IPS-15b (cell line): Measurements from ENCODE around the gene CYP1A1.

ENCODE experiments used
- H3K27me3 ChIP-seq: one replicate; pipeline ENCODE4 v1.6.1; 2013; ENCODE audit warnings: low read length; ENCODE audit not compliant: control insufficient read depth, insufficient read depth
- H3K36me3 ChIP-seq: one replicate; pipeline ENCODE4 v1.6.1; 2013; ENCODE audit warnings: low read length; ENCODE audit not compliant: control insufficient read depth, insufficient read depth
- H3K4me1 ChIP-seq: one replicate; pipeline ENCODE4 v1.6.1; 2013; ENCODE audit warnings: mild to moderate bottlenecking, low read length; ENCODE audit not compliant: control insufficient read depth, insufficient read depth
- H3K4me3 ChIP-seq: one replicate; pipeline ENCODE4 v1.5.1; 2013; ENCODE audit warnings: low read depth, low read length
- H3K9ac ChIP-seq: one replicate; pipeline ENCODE4 v1.6.1; 2013; ENCODE audit warnings: low read depth, mild to moderate bottlenecking, low read length
- H3K9me3 ChIP-seq: one replicate; pipeline ENCODE4 v1.6.1; 2013; ENCODE audit warnings: mild to moderate bottlenecking, low read length; ENCODE audit not compliant: control insufficient read depth, insufficient read depth

Gene CYP1A1

GRCh38 chr15:74725225-74725774 lies at the start of gene CYP1A1:
Gene CYP1A1 (minus strand): TSS chr15:74725528. CDS start chr15:74723097, 2,431 bp downstream.
- H3K9me3 ChIP-seq = no peaks in the 10 kb centered on the region
- H3K36me3 ChIP-seq = no peaks in the 10 kb centered on the region
- peak within 1 kb of the TSS; percentile 79 for H3K9ac ChIP-seq
- H3K4me1 ChIP-seq = peaks cover 8% of the 10 kb centered on the region
- peak within 1 kb of the TSS; percentile 73 for H3K4me3 ChIP-seq
- H3K27me3 ChIP-seq = peaks cover 12% of the 10 kb centered on the region

GRCh38 chr15:74773731-74774252 lies 48.5 kb upstream of the CYP1A1 start:
- Histone ChIP-seq H3K36me3 (no peaks in the 10 kb centered on the region), H3K4me3 (no peak overlapping the region), H3K4me1 (peaks cover 12% of the 10 kb centered on the region), H3K9me3 (no peaks in the 10 kb centered on the region), H3K9ac (no peak overlapping the region), H3K27me3 (peaks cover 24% of the 10 kb centered on the region)

GRCh38 chr15:74773329-74773728 lies 48.0 kb upstream of the CYP1A1 start:
- no peaks in the 10 kb centered on the region for H3K36me3 ChIP-seq
- H3K9ac ChIP-seq = no peak overlapping the region
- H3K27me3 ChIP-seq = peaks cover 24% of the 10 kb centered on the region
- no peak overlapping the region for H3K4me3 ChIP-seq
- H3K9me3 ChIP-seq = no peaks in the 10 kb centered on the region
- H3K4me1 ChIP-seq = peaks cover 12% of the 10 kb centered on the region

- H3K9me3 ChIP-seq = no peaks in the 10 kb centered on the region
- H3K9ac ChIP-seq = no peak overlapping the region
- no peaks in the 10 kb centered on the region for H3K36me3 ChIP-seq
- H3K27me3 ChIP-seq = peaks cover 18% of the 10 kb centered on the region
- no peak overlapping the region for H3K4me3 ChIP-seq
- peaks cover 12% of the 10 kb centered on the region for H3K4me1 ChIP-seq
Observed at GRCh38 chr15:74770211-74770903, 45.0 kb upstream of the CYP1A1 start.

- H3K4me3 ChIP-seq = no peak overlapping the region
- no peaks in the 10 kb centered on the region for H3K9me3 ChIP-seq
- H3K27me3 ChIP-seq = peaks cover 12% of the 10 kb centered on the region
- peaks cover 12% of the 10 kb centered on the region for H3K4me1 ChIP-seq
- H3K9ac ChIP-seq = no peak overlapping the region
- H3K36me3 ChIP-seq = no peaks in the 10 kb centered on the region
Observed at GRCh38 chr15:74769463-74770025, 44.2 kb upstream of the CYP1A1 start.

- H3K9me3 ChIP-seq = no peaks in the 10 kb centered on the region
- H3K4me1 ChIP-seq = peaks cover 12% of the 10 kb centered on the region
- no peaks in the 10 kb centered on the region for H3K36me3 ChIP-seq
- peaks cover 10% of the 10 kb centered on the region for H3K27me3 ChIP-seq
- no peak overlapping the region for H3K4me3 ChIP-seq
- no peak overlapping the region for H3K9ac ChIP-seq
Observed at GRCh38 chr15:74768771-74769342, 43.5 kb upstream of the CYP1A1 start.

- Histone ChIP-seq H3K27me3 (peaks cover 10% of the 10 kb centered on the region), H3K4me3 (no peak overlapping the region), H3K4me1 (peaks cover 7% of the 10 kb centered on the region), H3K9me3 (no peaks in the 10 kb centered on the region), H3K9ac (no peak overlapping the region), H3K36me3 (no peaks in the 10 kb centered on the region)
Observed at GRCh38 chr15:74768099-74768770, 42.9 kb upstream of the CYP1A1 start.

GRCh38 chr15:74767167-74768098 lies 42.1 kb upstream of the CYP1A1 start:
- Histone ChIP-seq H3K4me1 (peaks cover 4% of the 10 kb centered on the region), H3K9me3 (no peaks in the 10 kb centered on the region), H3K27me3 (peaks cover 10% of the 10 kb centered on the region), H3K4me3 (no peak overlapping the region), H3K36me3 (no peaks in the 10 kb centered on the region), H3K9ac (no peak overlapping the region)

GRCh38 chr15:74763416-74763815 lies 38.1 kb upstream of the CYP1A1 start:
- H3K36me3 ChIP-seq = no peaks in the 10 kb centered on the region
- H3K9ac ChIP-seq = no peak overlapping the region
- no peaks in the 10 kb centered on the region for H3K27me3 ChIP-seq
- no peak overlapping the region for H3K4me3 ChIP-seq
- no peaks in the 10 kb centered on the region for H3K9me3 ChIP-seq
- H3K4me1 ChIP-seq = no peaks in the 10 kb centered on the region

- Histone ChIP-seq H3K9ac (no peak overlapping the region), H3K36me3 (no peaks in the 10 kb centered on the region), H3K9me3 (no peaks in the 10 kb centered on the region), H3K4me1 (no peaks in the 10 kb centered on the region), H3K4me3 (peak overlapping the region; percentile 10), H3K27me3 (no peaks in the 10 kb centered on the region)
Observed at GRCh38 chr15:74762791-74763150, 37.4 kb upstream of the CYP1A1 start.

GRCh38 chr15:74758736-74759135 lies 33.4 kb upstream of the CYP1A1 start:
- Histone ChIP-seq H3K9me3 (no peaks in the 10 kb centered on the region), H3K27me3 (no peaks in the 10 kb centered on the region), H3K36me3 (no peaks in the 10 kb centered on the region), H3K4me1 (no peaks in the 10 kb centered on the region), H3K9ac (no peak overlapping the region), H3K4me3 (no peak overlapping the region)
